Measurements from ENCODE around the gene CCDC177.

GRCh38 chr14:69561893-69562292 is 12.8 kb downstream of the CCDC177 start:
- TF ChIP-seq CTCF (IDR thresholded peaks at IDR 0.05) (no peak), POLR2A (IDR thresholded peaks at IDR 0.05) (no peak)

Data from thyroid gland (tissue), 4 donors.